Stimulated activated CD4-positive, alpha-beta T cell treated with anti-CD3 and anti-CD28 coated beads, Interleukin-12 subunit alpha, Interleukin-12 subunit beta, amount 100 ng/mL, for 24 hours (primary cell): ENCODE results near the gene ZNF93.
"Not testable (repeated sequence)": the region's sequence is repeated elsewhere in the genome, so short reads cannot be mapped to it uniquely, and the experiment has no call there.

Experiments used
- DNase-seq, 2 experiments: peaks; one replicate each; pipeline ENCODE4 v3.0.0-alpha.2; 2020; ENCODE audit warnings: low read depth in 2 of 2

The ZNF93 gene

GRCh38 chr19:19937403-19937802, 36.7 kb downstream of the ZNF93 start:
- DNase-seq, result no peak

GRCh38 chr19:19938449-19938848, 37.7 kb downstream of the ZNF93 start:
- no peak for DNase-seq

- no peak for DNase-seq
Observed at GRCh38 chr19:19943848-19944582, 43.3 kb downstream of the ZNF93 start.

DNA sequence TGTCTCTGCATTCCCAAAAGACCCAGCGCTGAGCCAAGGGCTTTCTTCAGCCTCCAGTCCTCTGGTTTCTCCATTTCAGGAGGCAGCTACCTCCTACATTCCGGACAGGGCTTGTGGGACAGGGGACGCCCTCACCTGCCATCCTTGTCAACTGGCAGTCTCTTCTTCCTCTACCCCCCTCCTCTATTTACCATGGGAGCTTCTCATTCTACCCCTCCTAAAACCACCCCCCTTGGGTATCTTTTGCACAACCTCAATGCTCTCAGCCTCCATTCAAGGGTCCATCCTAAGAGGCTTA, 43.8 kb downstream of the ZNF93 start:
- DNase-seq, result no peak

- DNase-seq, result no peak
Observed at GRCh38 chr19:19946226-19946625, 45.5 kb downstream of the ZNF93 start.

DNA sequence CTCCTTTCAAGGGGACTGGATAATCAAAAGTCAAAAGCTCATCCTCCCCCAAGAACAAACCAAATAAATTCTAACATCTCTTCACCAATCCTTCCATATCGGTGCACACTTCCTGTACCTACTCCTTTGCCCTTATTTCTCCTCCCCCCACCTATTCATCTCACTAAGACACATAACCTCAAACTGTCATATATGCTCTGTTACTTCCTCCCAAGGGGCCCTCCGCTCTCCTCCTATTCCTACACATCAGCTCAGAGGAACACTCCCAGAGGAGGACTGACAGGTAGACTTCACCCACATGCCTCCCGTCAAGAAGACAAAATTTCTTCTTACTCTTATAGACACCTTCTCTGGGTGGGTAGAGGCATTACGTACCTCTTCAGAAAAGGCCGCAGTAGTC, 48.1 kb downstream of the ZNF93 start:
- no peak for DNase-seq

GRCh38 chr19:19955208-19955607, 54.5 kb downstream of the ZNF93 start:
- no peak for DNase-seq

- DNase-seq, result no peak
Observed at GRCh38 chr19:19956434-19957075, 55.8 kb downstream of the ZNF93 start.

GRCh38 chr19:19957766-19958165, 57.0 kb downstream of the ZNF93 start:
- not testable (repeated sequence) for DNase-seq

DNA sequence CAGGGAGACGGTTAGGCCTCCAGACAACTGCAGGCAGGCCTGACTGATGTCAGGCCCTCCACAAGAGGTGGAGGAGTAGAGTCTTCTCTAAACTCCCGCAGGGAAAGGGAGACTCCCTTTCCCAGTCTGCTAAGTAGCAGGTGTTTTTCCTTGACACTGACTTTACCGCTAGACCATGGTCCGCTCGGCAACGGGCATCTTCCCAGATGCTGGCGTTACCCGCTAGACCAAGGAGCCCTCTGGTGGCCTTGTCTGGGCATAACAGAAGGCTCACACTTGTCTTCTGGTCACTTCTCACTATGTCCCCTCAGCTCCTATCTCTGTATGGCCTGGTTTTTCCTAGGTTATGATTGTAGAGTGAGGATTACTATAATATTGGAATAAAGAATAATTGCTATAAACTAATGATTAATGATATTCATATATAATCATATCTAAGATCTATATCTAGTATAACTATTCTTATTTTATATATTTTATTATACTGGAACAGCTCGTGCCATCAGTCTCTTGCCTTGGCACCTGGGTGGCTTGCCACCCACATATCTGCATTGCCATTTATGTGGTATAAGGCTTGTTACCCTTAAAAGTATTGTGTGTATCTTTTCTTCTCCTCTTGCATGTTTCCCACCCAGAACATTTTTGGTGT, 58.5 kb downstream of the ZNF93 start:
- DNase-seq, result peak; percentile 14 to 63

GRCh38 chr19:19964416-19964815, 63.7 kb downstream of the ZNF93 start:
- no peak for DNase-seq

DNA sequence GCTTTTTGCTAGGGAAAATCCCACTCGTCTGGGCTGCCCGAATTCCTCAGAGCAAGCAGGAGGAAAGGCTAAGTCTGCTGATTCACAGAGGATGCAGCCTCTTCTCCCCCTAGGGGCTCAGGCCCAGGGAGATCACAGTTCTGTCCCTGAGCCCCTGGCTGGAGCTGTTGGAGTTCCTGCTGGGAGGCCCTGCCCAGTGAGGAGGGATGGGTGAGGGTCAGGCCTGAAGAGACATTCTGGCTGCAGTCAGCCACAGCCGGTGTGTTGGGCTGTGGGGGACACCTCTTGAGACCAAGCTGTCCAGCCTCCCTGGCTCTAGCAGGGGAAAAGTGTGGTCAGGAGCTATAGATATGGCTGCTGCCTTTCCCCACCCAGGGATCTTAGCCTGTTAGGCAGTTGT, 65.4 kb downstream of the ZNF93 start:
- not testable (repeated sequence) for DNase-seq

GRCh38 chr19:19966862-19967261, 66.1 kb downstream of the ZNF93 start:
- DNase-seq, result no peak
